ENCODE data around the gene SCRN2. TPM values are rescaled to one million over a fixed set of nuclear protein-coding genes. Genes with fewer than 3 reads are reported as not detected.

SCRN2 gene
- polyA plus RNA-seq, 1 donor = 60.0 TPM

DNA sequence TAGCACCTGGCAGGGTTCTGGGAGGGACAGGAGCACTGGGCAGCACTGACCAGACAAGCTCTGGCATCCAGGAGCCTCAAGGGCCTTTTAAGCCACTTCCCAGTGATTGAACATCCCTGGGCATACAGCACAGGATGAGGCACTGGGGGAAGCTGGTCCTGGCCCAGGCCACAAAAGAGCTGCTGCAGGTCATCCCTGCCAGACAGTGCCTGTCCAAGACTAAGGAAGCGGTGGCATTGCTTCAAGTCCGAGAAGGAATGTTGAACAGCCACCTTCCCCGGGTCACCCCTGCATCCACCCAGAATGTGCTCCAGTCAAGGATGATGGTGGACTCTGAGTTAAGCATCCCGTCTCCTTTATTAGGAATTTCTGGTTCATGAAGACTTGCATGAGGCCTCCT, 18.3 kb downstream of the SCRN2 start:
- no peak for DNase-seq

DNA sequence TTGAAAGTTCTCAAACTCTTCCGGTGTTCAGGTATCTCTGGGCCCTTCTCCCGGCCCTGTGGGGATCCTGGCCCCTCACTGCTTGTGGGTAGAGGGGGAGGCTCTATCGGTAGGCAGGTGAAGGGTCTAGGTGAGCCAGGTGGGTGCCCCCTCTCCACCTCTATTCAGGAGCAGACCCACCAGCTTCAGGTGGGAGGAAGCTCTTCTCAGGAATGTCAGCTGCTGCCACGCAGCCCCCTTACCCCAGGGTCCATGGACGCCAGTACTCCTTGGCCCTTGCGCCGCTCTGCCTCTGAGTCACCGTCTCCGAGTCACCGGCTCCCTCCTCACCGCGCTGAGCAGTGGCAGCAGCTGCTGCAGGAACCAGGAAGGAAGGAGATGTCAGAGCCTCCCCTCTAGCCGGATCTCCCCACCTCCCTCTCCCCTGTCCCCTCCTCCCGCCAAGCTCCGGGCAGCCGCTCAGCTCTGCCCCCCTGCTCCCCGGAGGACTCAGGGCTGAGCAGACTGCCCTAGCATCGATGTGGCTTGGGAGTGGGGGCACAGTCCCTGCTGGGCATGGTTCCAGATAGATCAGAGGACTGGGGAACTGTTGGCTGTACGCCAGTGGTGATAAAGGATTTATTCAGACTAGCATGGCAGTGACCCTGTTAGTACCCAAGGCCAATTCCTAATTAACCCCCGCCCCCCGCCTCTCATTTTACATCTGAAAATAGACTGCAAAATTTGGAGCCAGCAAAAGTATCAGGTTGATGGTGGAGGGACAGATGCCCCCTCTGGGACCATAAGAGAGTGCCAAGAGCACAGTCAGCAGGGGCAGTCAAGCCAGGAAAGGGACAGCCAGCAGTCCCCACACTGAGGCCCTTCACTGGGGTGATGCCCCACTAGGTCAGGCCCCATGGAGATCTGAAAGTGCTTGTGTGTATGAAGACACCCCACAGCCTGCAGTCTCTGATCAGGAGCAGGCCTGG, 19.4 kb downstream of the SCRN2 start, which contains the start of gene OSBPL7:
OSBPL7 (minus strand) TSS at position 371 of the 968 bp plus-strand sequence. CDS start 1,516 bp downstream, outside the sequence.
- DNase-seq = peak; percentile 67

GRCh38 chr17:47821031-47821423, 20.0 kb downstream of the SCRN2 start:
- no peak for DNase-seq

- no peak for DNase-seq
These were observed 20.9 kb downstream of the SCRN2 start for GRCh38 chr17:47820033-47820789.

GRCh38 chr17:47819475-47819874, 21.6 kb downstream of the SCRN2 start:
- DNase-seq = no peak

DNA sequence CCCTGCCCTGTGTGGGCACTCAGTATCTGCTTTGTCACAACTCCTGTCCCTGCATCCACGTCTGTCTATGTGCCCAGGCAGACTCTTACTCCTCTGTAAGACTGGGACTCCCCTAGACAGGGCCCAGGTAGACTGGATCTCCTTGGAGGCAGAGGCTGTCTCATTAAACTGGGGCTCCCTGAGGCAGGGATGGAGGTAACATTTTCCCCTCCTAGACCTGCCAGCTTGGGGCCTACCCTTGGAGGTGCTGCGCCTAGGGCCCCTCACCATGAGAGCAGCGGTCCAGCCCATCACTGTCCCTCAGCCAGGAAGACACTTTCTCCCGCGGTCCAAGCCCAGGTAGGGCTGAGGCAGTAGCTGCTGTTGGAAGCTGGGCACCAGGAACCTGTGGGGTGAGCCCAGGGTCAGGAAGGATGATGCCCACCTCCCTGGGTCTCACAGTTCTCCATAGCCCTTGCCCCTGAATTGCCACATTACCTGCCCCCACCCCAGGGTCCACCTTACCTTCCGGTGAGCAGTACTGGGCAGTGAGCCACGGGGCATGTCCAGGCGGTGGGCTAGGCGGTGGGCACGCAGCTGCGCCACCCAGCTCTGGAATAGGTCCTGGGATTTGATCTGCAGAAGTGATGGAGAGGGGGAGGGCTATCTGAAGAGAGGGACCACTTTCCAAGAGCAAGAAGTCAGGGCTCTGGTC, 22.9 kb downstream of the SCRN2 start:
- DNase-seq = no peak

GRCh38 chr17:47816947-47817346, 24.1 kb downstream of the SCRN2 start:
- DNase-seq = no peak

DNA sequence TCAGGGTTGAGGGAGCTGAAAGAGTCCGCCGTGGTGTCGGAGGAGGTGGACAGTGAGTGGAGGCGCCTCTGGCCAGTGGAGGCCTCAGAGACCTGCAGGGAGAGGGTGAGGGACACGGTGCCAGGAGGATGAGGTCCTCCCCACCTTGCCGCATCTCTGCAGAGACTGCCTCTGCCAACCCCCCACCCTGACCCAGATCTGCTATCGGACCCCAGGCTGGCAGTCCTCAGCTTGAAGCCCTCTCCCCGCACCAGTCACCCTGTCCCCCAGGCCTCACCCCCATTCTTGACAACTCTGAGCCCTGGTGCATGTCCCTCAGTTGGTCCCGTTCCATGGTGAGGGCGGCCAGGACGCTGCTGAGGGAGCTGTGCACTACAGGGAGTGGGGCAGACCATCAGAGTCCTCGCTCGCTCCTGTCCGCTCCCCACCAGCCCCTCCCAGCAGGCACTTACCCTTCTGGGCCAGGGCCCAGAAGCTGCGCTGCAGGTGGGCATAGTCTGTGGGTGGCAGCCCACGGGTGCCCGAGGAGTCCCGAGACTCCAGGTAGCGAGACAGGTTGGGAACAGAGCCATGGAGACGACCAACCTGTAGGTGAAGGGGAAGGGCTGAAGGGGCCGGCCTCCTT, 24.9 kb downstream of the SCRN2 start:
- no peak for DNase-seq

GRCh38 chr17:47815106-47815918, 25.8 kb downstream of the SCRN2 start:
- DNase-seq = no peak

- DNase-seq = no peak
These were observed 27.5 kb downstream of the SCRN2 start for GRCh38 chr17:47813512-47814031.

DNA sequence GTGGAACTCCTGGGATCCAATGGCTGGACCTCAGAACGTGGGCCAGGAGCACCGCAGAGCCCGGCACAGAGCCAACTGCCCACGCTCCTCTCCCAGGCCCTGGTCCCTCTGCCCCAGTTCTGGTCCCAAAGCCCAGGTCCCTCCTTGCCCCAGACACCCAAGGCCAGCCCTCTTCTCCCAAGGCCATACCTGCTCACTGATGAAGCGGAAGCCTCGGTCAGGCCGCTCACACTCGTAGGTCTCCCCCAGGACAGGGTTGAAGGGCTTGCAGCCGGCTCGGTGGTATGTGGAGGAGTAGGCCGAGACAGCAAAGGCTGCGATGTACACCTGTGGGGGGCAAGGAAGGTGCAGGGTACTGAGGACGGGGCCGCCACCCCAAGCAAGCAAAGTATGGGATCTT, 28.0 kb downstream of the SCRN2 start:
- DNase-seq = no peak

DNA sequence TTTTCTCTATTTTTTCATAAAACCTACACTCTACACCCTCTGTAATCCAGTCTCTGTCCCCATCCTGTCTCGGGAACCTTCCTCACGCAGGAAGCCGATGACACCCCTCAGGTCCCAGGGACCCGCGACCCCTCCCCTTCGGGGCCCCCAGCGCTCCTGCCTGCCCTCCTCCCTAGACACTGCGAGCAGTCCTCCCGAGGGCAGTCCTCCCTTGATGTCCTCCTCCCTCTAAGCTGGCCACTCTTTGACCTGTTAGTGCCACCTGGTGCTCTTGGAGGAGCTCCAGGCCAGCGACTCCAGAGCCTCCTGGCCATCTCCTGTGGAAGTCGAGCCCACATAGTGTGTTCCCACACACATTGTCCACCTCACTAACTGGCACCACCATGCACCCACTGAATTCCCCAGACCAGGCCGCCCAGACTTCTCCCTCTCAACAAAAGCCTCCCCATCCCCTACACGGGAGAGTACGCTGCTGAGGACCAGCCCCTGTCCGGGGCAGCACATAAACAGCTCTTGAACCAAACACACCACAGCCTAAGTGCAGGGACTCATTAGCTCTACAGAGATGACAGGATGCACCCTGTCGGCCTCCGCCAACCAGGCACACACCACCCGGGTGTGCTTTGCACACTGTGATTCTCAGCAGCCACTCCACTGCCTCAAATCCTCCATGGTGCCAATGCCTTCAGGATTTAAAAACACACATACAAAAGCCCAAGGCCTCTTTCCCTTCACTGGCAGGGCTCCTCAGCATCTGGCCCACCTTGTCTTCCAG, 28.7 kb downstream of the SCRN2 start:
- no peak for DNase-seq

- no peak for DNase-seq
These were observed 29.4 kb downstream of the SCRN2 start for GRCh38 chr17:47811709-47812108.

DNA sequence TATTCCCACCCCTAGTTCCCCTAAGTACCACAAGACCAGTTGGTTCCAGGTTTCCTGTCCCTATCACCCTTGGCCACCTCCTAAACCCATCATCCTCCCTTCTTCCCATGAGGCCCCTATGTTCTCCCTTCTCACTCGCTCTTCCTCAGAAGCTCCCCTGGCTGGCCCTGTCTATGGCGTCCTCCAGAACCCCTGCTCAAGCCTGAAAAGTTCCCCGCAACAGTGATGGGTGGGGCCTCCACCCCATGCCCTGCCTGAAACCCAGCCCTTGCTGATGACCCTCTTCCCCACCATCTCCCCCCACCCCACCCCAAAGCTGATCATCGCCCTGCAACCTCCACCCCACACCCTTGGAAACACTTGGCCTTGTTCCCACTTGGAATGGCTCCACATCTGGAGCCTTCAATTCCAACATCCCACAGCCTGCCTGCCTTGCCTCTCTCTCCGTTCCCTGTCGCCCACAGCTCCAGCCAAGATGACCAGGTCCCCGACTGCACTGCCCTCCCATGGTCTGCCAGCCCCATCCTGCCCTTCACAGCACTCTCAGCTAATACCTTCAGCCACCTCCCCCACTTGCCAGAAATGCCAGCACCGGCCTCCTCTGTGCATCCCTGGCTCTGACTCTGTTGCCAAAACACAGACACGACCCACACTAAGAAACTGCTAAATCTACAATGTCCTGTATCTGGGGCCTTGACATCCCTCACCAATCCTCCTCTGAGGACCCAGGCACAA, 30.0 kb downstream of the SCRN2 start:
- no peak for DNase-seq

GRCh38 chr17:47810200-47810821, 30.8 kb downstream of the SCRN2 start:
- DNase-seq = no peak

DNA sequence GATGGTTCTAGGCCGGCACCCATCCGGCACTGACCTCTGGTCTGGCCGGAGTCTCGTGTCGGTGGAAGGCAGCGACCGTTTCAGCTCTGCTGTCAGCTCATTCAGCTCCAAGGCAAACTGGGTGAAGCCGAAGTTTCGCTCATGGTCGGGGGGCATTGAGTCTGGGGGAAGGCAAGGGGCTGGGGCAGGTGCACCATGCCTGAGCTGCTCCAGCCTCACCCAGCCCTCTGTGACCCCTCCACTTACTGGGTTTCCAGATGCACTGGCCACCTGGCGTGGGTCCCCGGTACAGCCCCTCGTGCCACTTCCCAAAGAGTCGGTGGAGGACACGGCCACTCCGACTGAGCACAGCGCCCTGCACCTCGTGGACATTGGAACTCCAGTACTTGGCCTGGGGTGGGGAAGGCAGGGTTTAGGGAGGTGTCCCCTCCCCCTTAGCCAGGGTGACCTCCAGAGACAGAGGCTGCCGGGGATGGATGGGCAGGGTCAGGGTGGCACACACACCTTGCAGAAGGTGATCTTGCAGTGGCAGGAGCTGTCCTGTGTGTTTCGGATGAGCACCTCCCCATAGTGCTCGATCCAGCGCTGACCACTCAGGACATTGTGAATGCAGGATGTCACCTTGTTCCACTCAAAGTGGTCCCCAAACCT, 32.1 kb downstream of the SCRN2 start:
- DNase-seq = no peak

- no peak for DNase-seq
These were observed 32.8 kb downstream of the SCRN2 start for GRCh38 chr17:47808036-47808829.
